Stimulated activated CD4-positive, alpha-beta T cell treated with anti-CD3 and anti-CD28 coated beads, Interleukin-1b, Interleukin-23, amount 100 ng/mL, for 4 hours (primary cell): ENCODE measurements around the gene WDR45B.
"Not testable (repeated sequence)": the region's sequence is repeated elsewhere in the genome, so short reads cannot be mapped to it uniquely, and the experiment has no call there.

Experiments used
- DNase-seq, 2 donors: peaks; one replicate each; pipeline ENCODE4 v3.0.0-alpha.2; 2020; ENCODE audit warnings: low read depth in 2 of 2

WDR45B gene

GRCh38 chr17:82657926-82658325 is 9.7 kb upstream of the WDR45B start:
- no peak for DNase-seq

- no peak for DNase-seq
Measured at GRCh38 chr17:82656266-82656665, 8.0 kb upstream of the WDR45B start.

DNA sequence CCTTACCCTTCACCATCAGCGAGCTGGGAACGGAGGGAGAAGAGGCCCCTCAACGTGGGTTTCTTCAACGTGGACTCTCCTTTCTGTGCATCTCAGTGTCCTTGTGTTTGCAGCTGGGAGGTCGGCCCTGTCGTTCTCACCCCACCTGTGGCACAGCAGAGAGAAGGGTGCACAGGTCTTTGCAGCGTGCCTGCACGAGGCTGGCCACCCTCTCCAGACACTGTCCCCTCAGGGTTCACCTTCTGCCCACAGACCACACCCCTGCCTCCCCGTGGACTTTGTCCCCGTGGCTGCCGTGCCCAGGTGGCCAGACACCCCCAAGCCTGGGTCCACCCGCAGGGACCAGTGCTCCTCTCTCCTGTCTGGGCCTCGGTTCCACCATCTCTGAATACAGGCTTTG is 7.3 kb upstream of the WDR45B start:
- DNase-seq, result no peak

DNA sequence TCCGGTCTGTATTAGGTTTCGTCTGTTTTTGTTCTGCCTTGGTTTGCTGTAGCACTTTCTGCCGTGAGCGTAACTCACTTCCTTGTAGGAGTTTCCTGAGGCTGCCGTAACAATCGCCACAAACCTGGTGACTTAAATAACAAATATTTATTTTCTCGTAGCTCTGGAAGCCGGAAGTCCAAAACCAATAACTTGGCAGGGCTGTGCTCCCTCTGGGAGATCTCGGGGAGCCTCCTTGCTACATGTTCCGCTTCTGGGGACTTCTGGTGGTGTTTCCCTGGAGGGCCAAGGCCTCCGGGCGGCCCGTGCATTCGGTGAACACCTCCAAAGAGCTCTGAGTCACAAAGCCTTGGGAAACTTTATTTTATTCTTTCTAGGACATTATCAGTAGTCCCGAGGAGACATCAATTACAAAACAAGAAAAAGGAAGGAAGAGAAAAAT is 6.8 kb upstream of the WDR45B start:
- DNase-seq, result no peak

GRCh38 chr17:82654611-82655010 is 6.4 kb upstream of the WDR45B start:
- DNase-seq, result not testable (repeated sequence)

DNA sequence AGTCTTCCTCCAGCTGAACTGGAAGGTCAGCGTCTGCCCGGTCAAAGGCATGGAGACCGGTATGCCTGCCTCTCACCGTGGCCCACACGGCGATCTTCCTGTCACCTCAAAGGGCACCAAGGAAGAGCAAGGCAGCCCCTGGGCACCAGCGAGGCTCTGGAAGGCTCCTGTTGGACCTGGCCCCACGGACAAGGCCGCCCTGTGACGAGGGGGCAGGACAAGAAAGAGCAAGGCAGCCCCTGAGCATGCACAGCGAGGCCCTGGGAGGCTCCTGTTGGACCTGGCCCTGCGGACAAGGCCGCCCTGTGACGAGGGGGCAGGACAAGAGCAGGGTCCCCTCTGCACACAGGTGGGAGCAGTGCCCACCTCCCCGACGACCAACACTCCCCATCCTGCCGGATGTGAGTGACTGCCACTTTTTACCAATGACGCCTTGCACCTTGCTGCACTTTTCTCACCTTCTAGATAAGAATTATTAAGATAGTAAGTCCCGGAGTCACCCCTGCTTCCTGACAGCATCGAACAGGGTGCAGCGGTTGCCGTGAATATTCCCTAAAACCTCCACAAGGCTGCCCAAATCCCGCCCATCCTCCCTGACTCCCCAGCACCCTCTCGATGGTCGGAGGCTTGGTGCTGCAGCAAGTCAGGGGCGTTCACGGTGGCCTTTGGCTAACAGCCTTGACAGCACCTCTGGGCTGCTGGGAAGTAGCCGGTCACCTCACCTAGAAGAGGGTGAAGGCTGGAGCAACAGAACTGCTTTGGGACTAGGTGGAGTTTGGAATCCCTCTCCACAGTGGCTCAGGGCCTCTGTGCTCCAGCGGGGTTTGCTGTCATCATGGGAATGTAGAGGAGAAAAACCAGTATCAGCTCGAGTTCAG is 5.6 kb upstream of the WDR45B start:
- no peak for DNase-seq

- no peak for DNase-seq
Measured at GRCh38 chr17:82650723-82651122, 2.5 kb upstream of the WDR45B start.

GRCh38 chr17:82649501-82650261 is 1.4 kb upstream of the WDR45B start:
- DNase-seq, result no peak

GRCh38 chr17:82648742-82649331 is 593 bp upstream of the WDR45B start:
- no peak for DNase-seq

DNA sequence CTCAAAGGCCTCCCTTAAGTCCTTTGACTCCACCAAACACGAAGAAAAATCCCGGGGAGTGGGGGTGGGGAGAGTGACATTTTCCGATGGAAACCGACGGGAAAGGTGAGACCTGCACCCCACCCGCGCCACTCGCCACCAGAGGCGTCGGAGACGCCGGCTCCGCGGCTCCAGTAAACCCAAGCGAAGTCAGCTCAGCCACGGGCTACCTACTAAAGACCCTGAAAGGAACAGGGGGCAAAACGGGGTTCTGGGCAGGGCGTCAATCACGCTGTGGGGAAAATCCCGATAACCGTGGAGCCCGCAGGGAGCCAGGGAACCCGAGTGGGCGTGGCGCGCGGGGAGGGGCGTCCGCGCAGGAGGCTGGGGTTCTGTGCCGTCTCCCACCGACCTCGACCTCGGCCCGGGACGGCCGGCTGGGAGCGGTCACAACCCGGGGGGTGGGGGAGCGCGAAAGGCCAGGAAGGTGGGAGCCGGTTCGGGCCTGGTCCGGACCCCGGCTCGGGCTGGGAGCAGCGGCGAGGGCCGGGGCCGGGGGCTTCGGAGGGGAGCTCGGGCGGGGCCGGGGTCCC is 565 bp downstream of the WDR45B start:
- peak; percentile 23 to 48 for DNase-seq

DNA sequence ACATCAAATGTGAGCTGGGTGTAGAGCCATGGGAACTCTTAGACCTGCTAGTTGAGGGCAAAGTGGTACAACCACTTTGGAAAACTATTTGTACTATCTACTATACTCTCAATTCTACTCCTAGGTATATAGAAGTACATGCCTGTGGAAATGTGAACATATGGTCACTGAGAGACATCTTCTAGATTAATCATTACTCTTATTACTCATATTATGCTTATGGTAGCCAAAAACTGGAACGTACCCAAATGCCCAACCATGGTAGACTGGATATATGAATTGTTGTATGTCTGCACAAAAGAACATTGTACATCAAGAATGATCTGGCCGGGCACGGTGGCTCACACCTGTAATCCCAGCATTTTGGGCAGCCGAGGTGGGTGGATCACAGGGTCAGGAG is 2.7 kb downstream of the WDR45B start:
- DNase-seq, result no peak

GRCh38 chr17:82644148-82644547 is 4.1 kb downstream of the WDR45B start:
- DNase-seq, result no peak

DNA sequence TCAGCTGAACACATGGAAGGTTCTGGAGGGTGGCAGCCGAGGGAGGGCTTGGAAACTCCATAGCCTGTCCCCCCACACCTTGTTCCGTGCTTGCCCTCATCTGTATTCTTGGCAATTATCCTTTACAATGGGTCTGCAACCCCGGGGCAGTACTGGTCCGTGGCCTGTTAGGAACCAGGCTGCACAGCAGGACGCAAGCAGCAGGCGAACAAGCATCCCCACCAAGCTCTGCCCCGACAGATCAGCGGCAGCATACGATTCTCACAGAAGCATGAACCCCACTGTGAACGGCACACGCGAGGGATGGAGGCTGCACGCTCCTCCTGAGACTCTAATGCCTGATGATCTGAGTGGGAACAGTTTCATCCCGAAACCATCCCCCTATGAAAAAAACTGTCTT is 6.2 kb downstream of the WDR45B start:
- DNase-seq, result no peak

- DNase-seq, result no peak
Measured at GRCh38 chr17:82640036-82640435, 8.2 kb downstream of the WDR45B start.

GRCh38 chr17:82639628-82640027 is 8.6 kb downstream of the WDR45B start:
- no peak for DNase-seq

- DNase-seq, result no peak
Measured at GRCh38 chr17:82638183-82638773, 10.0 kb downstream of the WDR45B start.

DNA sequence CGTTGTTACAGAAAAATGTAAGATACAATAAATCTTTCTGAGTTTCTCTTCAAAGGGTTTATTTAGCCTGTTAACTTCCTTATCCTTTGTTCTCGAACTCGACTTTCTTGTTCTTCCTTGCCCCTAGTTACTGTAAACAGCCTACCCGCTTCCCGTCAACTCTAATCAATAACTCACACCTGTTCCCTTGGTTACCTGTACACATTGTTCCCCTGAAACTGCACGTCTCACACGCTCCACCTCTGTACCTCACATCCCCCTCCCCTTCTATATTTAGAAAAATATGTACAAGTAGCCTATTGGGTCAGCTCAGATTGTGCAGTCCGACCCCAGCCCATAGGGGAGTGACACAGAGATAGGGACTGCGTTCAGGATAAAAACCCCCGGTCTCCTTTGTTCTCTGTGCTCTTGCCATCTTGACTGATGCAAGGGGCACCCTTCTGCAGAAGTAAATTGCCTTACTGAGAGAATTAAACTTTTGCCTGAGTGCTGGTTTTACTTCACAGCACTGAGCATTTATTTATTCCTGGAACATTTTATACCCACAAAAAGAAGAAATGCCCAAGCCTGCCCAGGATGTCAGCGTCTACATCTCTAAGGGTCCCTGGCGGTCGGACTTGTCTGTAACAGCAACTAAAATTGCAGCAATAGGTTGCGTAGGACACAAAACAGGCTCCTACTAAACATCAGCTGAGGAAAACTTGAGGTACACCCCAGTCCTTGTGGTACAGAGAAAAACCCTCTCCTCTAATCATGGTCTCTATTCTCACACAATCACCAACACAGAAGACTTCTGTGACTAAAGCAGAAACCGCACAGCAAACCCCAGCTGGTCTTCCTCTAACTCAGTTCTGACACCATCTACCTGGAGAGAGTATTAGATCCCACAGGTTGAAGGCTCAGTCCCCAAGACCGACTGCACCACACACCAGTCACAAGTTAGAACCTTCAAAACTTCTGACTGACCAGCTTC is 11.3 kb downstream of the WDR45B start:
- no peak for DNase-seq

DNA sequence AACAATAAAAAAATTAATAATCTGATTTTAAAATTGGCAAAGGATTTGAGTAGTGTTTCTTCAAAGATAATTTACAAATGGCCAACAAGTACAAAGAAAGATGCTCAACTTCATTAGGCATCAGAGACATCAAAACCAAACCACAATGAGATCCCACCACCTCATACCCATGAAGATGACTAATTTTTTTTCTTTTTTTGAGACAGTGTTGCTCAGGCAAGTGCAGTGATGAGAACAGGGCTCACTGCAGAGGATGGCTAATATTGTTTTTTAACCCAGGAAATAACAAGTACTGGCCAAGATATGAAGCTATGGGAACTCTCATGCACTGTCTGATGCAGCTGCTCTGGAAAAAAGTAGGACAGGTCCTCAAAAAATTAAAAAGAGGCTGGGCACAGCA is 14.9 kb downstream of the WDR45B start:
- no peak for DNase-seq

- no peak for DNase-seq
Measured at GRCh38 chr17:82632451-82632850, 15.8 kb downstream of the WDR45B start.

DNA sequence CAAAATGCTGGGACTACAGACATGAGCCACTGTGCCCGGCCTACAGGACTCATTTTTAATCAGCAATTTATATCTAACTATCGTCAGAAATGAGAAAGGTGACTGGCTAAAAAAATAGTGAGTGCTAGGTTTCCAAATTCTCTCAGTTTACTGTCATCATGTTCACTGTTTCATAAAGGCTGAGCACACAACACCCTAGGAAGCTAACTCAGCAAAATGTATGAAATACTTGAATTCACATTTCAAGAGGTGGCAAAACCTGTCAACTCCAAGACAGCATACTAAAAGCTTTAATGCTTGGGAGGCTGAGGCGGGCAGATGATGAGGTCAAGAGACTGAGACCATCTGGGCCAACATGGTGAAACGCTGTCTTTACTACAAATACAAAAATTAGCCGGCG is 16.7 kb downstream of the WDR45B start:
- no peak for DNase-seq

- no peak for DNase-seq
Measured at GRCh38 chr17:82630212-82630611, 18.0 kb downstream of the WDR45B start.
